ENCODE results near the gene RIN3. TPM values are rescaled to one million over a fixed set of nuclear protein-coding genes. Genes with fewer than 3 reads are reported as not detected.

Gene RIN3
- total and polyA plus RNA-seq, 4 donors, result 5.0 to 15.6 (median 9.0) TPM

DNA sequence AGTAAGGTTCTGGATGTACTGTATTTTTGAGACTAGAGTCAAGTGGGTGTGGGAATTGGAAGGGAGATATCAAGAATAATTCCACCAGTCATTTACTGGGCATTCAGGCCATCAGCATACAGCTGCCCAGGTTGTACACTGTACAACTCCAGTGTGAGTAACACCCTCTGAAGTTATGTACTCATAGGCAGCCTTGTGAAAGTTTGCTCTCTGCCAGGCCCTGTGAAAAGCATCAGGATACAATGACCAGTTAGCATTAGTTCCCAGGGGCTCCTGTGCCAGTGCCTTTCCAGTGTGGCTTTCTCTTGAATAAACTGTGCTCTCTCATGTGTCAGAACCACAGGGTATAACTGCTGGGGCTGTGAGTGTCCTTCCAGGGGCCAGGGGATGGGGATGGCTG is 145.1 kb downstream of the RIN3 start:
- H3K27ac ChIP-seq (ENCODE audit: low read depth in 1 of 2, low read length in 2 of 2), result peak overlapping the region in 1 of 2 donors; percentile 62
- DNase-seq (ENCODE audit: low spot score), result no peak
- peaks cover 0 to 50% (median 10%) of the 10 kb centered on the region in 4 donors for H3K36me3 ChIP-seq (ENCODE audit: control insufficient read depth in 4 of 4, insufficient read depth in 3 of 4, low read depth in 1 of 4, low read length in 3 of 4)
- peaks cover 0 to 3% (median 0%) of the 10 kb centered on the region in 4 donors for H3K4me1 ChIP-seq (ENCODE audit: control insufficient read depth in 4 of 4, insufficient read depth in 4 of 4, low read length in 3 of 4)
- TF ChIP-seq REST (IDR thresholded peaks at IDR 0.05) (no peak), FOXA1 (IDR thresholded peaks at IDR 0.05) (no peak), RXRA (IDR thresholded peaks at IDR 0.05) (no peak), HNF4G (IDR thresholded peaks at IDR 0.05) (no peak), FOXA2 (IDR thresholded peaks at IDR 0.05) (no peak), MAX (IDR thresholded peaks at IDR 0.05) (no peak), EGR1 (IDR thresholded peaks at IDR 0.05; ENCODE audit: low read depth in 2 of 2) (no peak)
- H3K4me3 ChIP-seq (ENCODE audit: low read depth in 1 of 3, low read length in 3 of 3), result no peak overlapping the region
- H3K27me3 ChIP-seq (ENCODE audit: control insufficient read depth in 4 of 4, insufficient read depth in 4 of 4, low read length in 3 of 4), result no peaks in the 10 kb centered on the region
- H3K9ac ChIP-seq (ENCODE audit: low read depth in 1 of 2, low read length in 2 of 2), result no peak overlapping the region
- no peaks in the 10 kb centered on the region for H3K9me3 ChIP-seq (ENCODE audit: control insufficient read depth in 4 of 4, low read length in 3 of 4)

DNA sequence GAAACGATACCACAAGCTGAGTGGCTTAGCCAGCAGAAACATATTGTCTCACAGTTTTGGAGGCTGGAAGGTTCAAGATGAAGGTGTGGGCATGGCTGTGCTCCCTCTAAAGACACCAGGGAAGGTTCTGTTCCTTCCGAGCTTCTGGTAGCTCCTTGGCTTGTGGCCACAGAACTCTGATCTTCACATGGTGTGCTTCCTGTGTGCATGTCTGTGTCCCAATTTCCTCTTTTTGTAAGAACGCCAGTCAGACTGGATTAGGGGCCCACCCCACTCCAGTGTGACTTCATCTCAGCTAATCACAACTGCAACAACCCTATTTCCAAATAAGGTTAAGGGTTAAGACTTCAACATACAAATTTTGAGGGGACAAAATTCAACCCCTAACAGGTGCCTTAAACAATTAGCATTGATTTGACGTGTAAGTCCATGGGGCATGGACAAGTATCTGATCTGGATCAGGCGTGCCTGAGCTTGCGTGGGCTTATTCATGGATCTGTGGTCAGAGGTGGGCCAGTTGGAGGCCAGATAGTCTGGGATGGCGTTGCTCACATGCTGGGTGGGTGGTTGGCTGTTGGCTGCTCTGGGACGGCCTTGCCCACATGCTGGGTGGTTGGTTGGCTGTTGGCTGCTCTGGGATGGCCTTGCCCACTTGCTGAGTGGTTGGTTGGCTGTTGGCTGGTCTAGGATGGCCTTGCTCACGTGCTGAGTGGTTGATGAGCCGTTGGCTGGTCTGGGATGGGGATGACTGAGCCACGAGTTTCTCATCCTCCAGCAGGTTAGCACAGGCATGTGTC is 146.4 kb downstream of the RIN3 start:
- Histone ChIP-seq H3K27ac (ENCODE audit: low read depth in 1 of 2, low read length in 2 of 2) (peak overlapping the region; percentile 29 to 62), H3K9ac (ENCODE audit: low read depth in 1 of 2, low read length in 2 of 2) (no peak overlapping the region), H3K27me3 (ENCODE audit: control insufficient read depth in 4 of 4, insufficient read depth in 4 of 4, low read length in 3 of 4) (no peaks in the 10 kb centered on the region), H3K4me3 (ENCODE audit: low read depth in 1 of 3, low read length in 3 of 3) (no peak overlapping the region), H3K4me1 (ENCODE audit: control insufficient read depth in 4 of 4, insufficient read depth in 4 of 4, low read length in 3 of 4) (peaks cover 0 to 3% (median 0%) of the 10 kb centered on the region in 4 donors), H3K9me3 (ENCODE audit: control insufficient read depth in 4 of 4, low read length in 3 of 4) (no peaks in the 10 kb centered on the region), H3K36me3 (ENCODE audit: control insufficient read depth in 4 of 4, insufficient read depth in 3 of 4, low read depth in 1 of 4, low read length in 3 of 4) (peaks cover 0 to 47% (median 9%) of the 10 kb centered on the region in 4 donors)
- TF ChIP-seq EGR1 (IDR thresholded peaks at IDR 0.05; ENCODE audit: low read depth in 2 of 2), result no peak
- TF ChIP-seq GABPA (IDR thresholded peaks at IDR 0.05 in 1 of 2, conservative IDR thresholded peaks at IDR 0.05 in 1 of 2), result no peak
- TF ChIP-seq FOXA1 (IDR thresholded peaks at IDR 0.05), result no peak
- TF ChIP-seq HNF4G (IDR thresholded peaks at IDR 0.05), result no peak
- peak in 1 of 2 donors; percentile 28 for TF ChIP-seq RXRA (IDR thresholded peaks at IDR 0.05)
- TF ChIP-seq SP1 (IDR thresholded peaks at IDR 0.05), result peak; percentile 29
- 80% methylated on average over 11 of the region's 11 CpGs for WGBS
- DNase-seq (ENCODE audit: low spot score), result no peak

- Histone ChIP-seq H3K27me3 (ENCODE audit: control insufficient read depth in 4 of 4, insufficient read depth in 4 of 4, low read length in 3 of 4) (no peaks in the 10 kb centered on the region), H3K27ac (ENCODE audit: low read depth in 1 of 2, low read length in 2 of 2) (peak overlapping the region in 1 of 2 donors; percentile 62), H3K9me3 (ENCODE audit: control insufficient read depth in 4 of 4, low read length in 3 of 4) (no peaks in the 10 kb centered on the region), H3K4me3 (ENCODE audit: low read depth in 1 of 3, low read length in 3 of 3) (no peak overlapping the region), H3K4me1 (ENCODE audit: control insufficient read depth in 4 of 4, insufficient read depth in 4 of 4, low read length in 3 of 4) (peaks cover 0 to 3% (median 0%) of the 10 kb centered on the region in 4 donors), H3K36me3 (ENCODE audit: control insufficient read depth in 4 of 4, insufficient read depth in 3 of 4, low read depth in 1 of 4, low read length in 3 of 4) (peaks cover 0 to 43% (median 9%) of the 10 kb centered on the region in 4 donors), H3K9ac (ENCODE audit: low read depth in 1 of 2, low read length in 2 of 2) (no peak overlapping the region)
- 95% methylated on average over 3 of the region's 3 CpGs for WGBS
- no peak for DNase-seq (ENCODE audit: low spot score)
- no peak for TF ChIP-seq JUND (IDR thresholded peaks at IDR 0.05)
- TF ChIP-seq GABPA (IDR thresholded peaks at IDR 0.05 in 1 of 2, conservative IDR thresholded peaks at IDR 0.05 in 1 of 2), result no peak
- TF ChIP-seq HNF4G (IDR thresholded peaks at IDR 0.05), result no peak
- no peak for TF ChIP-seq TAF1 (conservative IDR thresholded peaks at IDR 0.05)
- TF ChIP-seq YY1 (IDR thresholded peaks at IDR 0.05), result no peak
- no peak for TF ChIP-seq SP1 (IDR thresholded peaks at IDR 0.05)
- no peak for TF ChIP-seq FOXA2 (IDR thresholded peaks at IDR 0.05)
- TF ChIP-seq EGR1 (IDR thresholded peaks at IDR 0.05; ENCODE audit: low read depth in 2 of 2), result no peak
- TF ChIP-seq REST (IDR thresholded peaks at IDR 0.05), result no peak
- TF ChIP-seq HNF4A (conservative IDR thresholded peaks at IDR 0.05), result no peak
- no peak for TF ChIP-seq ZBTB33 (IDR thresholded peaks at IDR 0.05)
- TF ChIP-seq FOXA1 (IDR thresholded peaks at IDR 0.05), result no peak
- TF ChIP-seq NR2F2 (IDR thresholded peaks at IDR 0.05), result no peak
- no peak for TF ChIP-seq RAD21 (IDR thresholded peaks at IDR 0.05)
- no peak for TF ChIP-seq RXRA (IDR thresholded peaks at IDR 0.05)
Observed at GRCh38 chr14:92660571-92660970, 147.0 kb downstream of the RIN3 start.

All from liver (tissue), 9 donors.